H9 (cell line): ENCODE data around the gene FCN2. TPM values are rescaled to one million over a fixed set of nuclear protein-coding genes. Genes with fewer than 3 reads are reported as not detected.

ENCODE experiments used
- DNase-seq: peaks from one replicate; pipeline ENCODE4 v3.0.0-alpha.2; 2017
- H2AFZ ChIP-seq: one replicate; pipeline ENCODE4 v1.6.1; 2013; ENCODE audit warnings: mild to moderate bottlenecking, low read length, control low read depth, moderate library complexity
- H2AK5ac ChIP-seq: 2 replicates; pipeline ENCODE4 v1.6.1; 2013; ENCODE audit warnings: low read length, control low read depth, mixed read lengths; ENCODE audit not compliant: insufficient read length
- H2BK120ac ChIP-seq: one replicate; pipeline ENCODE4 v1.6.1; 2013; ENCODE audit warnings: low read depth, mild to moderate bottlenecking, low read length, control low read depth, inconsistent platforms; ENCODE audit not compliant: poor library complexity, severe bottlenecking
- H2BK12ac ChIP-seq: 2 replicates; pipeline ENCODE4 v1.6.1; 2013; ENCODE audit warnings: low read length, control low read depth, mixed read lengths, low read depth; ENCODE audit not compliant: insufficient read length
- H2BK15ac ChIP-seq: 2 replicates; pipeline ENCODE4 v1.6.1; 2013; ENCODE audit warnings: low read depth, low read length, control low read depth
- H2BK20ac ChIP-seq: one replicate; pipeline ENCODE4 v1.6.1; 2013; ENCODE audit warnings: low read depth, mild to moderate bottlenecking, low read length, control low read depth, inconsistent platforms; ENCODE audit not compliant: poor library complexity, severe bottlenecking
- H2BK5ac ChIP-seq: 2 replicates; pipeline ENCODE4 v1.6.1; 2013; ENCODE audit warnings: low read length, control low read depth, mixed read lengths; ENCODE audit not compliant: insufficient read length
- H3K14ac ChIP-seq: 2 replicates; pipeline ENCODE4 v1.6.1; 2013; ENCODE audit warnings: low read length, control low read depth; ENCODE audit not compliant: insufficient read depth
- H3K18ac ChIP-seq: 2 replicates; pipeline ENCODE4 v1.6.1; 2013; ENCODE audit warnings: low read depth, mild to moderate bottlenecking, mixed read lengths, low read length, control low read depth; ENCODE audit not compliant: insufficient read length
- H3K23ac ChIP-seq: 2 replicates; pipeline ENCODE4 v1.6.1; 2013; ENCODE audit warnings: low read length, control low read depth, mixed read lengths, low read depth; ENCODE audit not compliant: insufficient read length
- H3K23me2 ChIP-seq: 2 replicates; pipeline ENCODE4 v1.6.1; 2013; ENCODE audit warnings: low read depth, mild to moderate bottlenecking, mixed read lengths, low read length, control low read depth; ENCODE audit not compliant: insufficient read length, poor library complexity, severe bottlenecking
- H3K27ac ChIP-seq: 2 replicates; pipeline ENCODE4 v1.5.1; 2013; ENCODE audit warnings: low read length, control low read depth, mixed read lengths, low read depth; ENCODE audit not compliant: insufficient read length
- H3K27me3 ChIP-seq: 2 replicates; pipeline ENCODE4 v1.6.1; 2013; ENCODE audit warnings: low read length, control low read depth, inconsistent platforms; ENCODE audit not compliant: insufficient read depth
- H3K4ac ChIP-seq: 2 replicates; pipeline ENCODE4 v1.6.1; 2013; ENCODE audit warnings: low read depth, mild to moderate bottlenecking, control low read depth, inconsistent platforms, low read length, moderate library complexity
- H3K4me1 ChIP-seq: 2 replicates; pipeline ENCODE4 v1.6.1; 2013; ENCODE audit warnings: low read length, control low read depth, inconsistent platforms; ENCODE audit not compliant: insufficient read depth
- H3K4me2 ChIP-seq: 2 replicates; pipeline ENCODE4 v1.6.1; 2013; ENCODE audit warnings: low read length, control low read depth, mixed read lengths; ENCODE audit not compliant: insufficient read length, insufficient read depth
- H3K56ac ChIP-seq: 2 replicates; pipeline ENCODE4 v1.6.1; 2013; ENCODE audit warnings: low read depth, mild to moderate bottlenecking, mixed read lengths, low read length, control low read depth; ENCODE audit not compliant: insufficient read length
- H3K79me1 ChIP-seq: 2 replicates; pipeline ENCODE4 v1.6.1; 2013; ENCODE audit warnings: low read depth, mild to moderate bottlenecking, moderate library complexity, low read length, control low read depth, inconsistent platforms; ENCODE audit not compliant: insufficient read depth, poor library complexity, severe bottlenecking
- H3K79me2 ChIP-seq: 2 replicates; pipeline ENCODE4 v1.6.1; 2013; ENCODE audit warnings: low read length, control low read depth, inconsistent platforms; ENCODE audit not compliant: insufficient read depth
- H3K9ac ChIP-seq: 2 replicates; pipeline ENCODE4 v1.6.1; 2013; ENCODE audit warnings: low read length, control low read depth, mixed read lengths; ENCODE audit not compliant: insufficient read length; ENCODE audit errors: extremely low read depth
- H3K9me3 ChIP-seq: one replicate; pipeline ENCODE4 v1.6.1; 2013; ENCODE audit warnings: low read depth, low read length, inconsistent platforms; ENCODE audit not compliant: control insufficient read depth
- H3T11ph ChIP-seq: one replicate; pipeline ENCODE4 v1.6.1; 2013; ENCODE audit warnings: mild to moderate bottlenecking, low read length, control low read depth, inconsistent platforms
- H4K20me1 ChIP-seq: one replicate; pipeline ENCODE4 v1.6.1; 2013; ENCODE audit not compliant: control insufficient read depth, insufficient read length, insufficient read depth
- H4K5ac ChIP-seq: 2 replicates; pipeline ENCODE4 v1.6.1; 2013; ENCODE audit warnings: low read depth, mild to moderate bottlenecking, mixed read lengths, low read length, control low read depth; ENCODE audit not compliant: insufficient read length
- H4K8ac ChIP-seq: replicated peaks from 2 replicates; pipeline ENCODE4 v1.6.1; 2013; ENCODE audit warnings: low read length, control low read depth, mixed read lengths, low read depth; ENCODE audit not compliant: insufficient read length
- H4K91ac ChIP-seq: 2 replicates; pipeline ENCODE4 v1.6.1; 2013; ENCODE audit warnings: low read depth, mild to moderate bottlenecking, moderate library complexity, mixed read lengths, low read length, control low read depth; ENCODE audit not compliant: insufficient read length
- H3K27ac Mint-ChIP-seq, 3 experiments: 2 replicates in 2 of 3; 3 replicates in 1 of 3; pipeline ENCODE4 v1.8.0; 2020 to 2021; ENCODE audit warnings: mixed read lengths in 3 of 3, mild to moderate bottlenecking in 1 of 3, moderate library complexity in 1 of 3
- H3K27me3 Mint-ChIP-seq: 2 replicates; pipeline ENCODE4 v1.8.0; 2021; ENCODE audit warnings: low read depth, mild to moderate bottlenecking, moderate library complexity, mixed read lengths
- H3K36me3 Mint-ChIP-seq, 3 experiments: 2 replicates in 2 of 3; 3 replicates in 1 of 3; pipeline ENCODE4 v1.8.0; 2020 to 2021; ENCODE audit warnings: low read depth in 3 of 3, mixed read lengths in 3 of 3; ENCODE audit not compliant: insufficient read depth in 1 of 3
- H3K4me1 Mint-ChIP-seq, 2 experiments: 2 replicates each; pipeline ENCODE4 v1.8.0; 2020; ENCODE audit warnings: mixed read lengths in 2 of 2
- H3K4me3 Mint-ChIP-seq, 2 experiments: 2 replicates in 1 of 2; 3 replicates in 1 of 2; pipeline ENCODE4 v1.8.0; 2020 to 2021; ENCODE audit warnings: mild to moderate bottlenecking in 2 of 2, mixed read lengths in 2 of 2, moderate library complexity in 1 of 2
- H3K9me3 Mint-ChIP-seq, 2 experiments: 2 replicates in 1 of 2; 3 replicates in 1 of 2; pipeline ENCODE4 v1.8.0; 2020; ENCODE audit warnings: mild to moderate bottlenecking in 2 of 2, mixed read lengths in 2 of 2, moderate library complexity in 1 of 2
- CTCF ChIP-seq: fragments of 200-600 bp; sonication (generic); conservative IDR thresholded peaks from 3 replicates; pipeline ENCODE4 v1.8.0; 2021; ENCODE audit warnings: antibody characterized with exemption, mild to moderate bottlenecking
- WGBS: extraction: QIAGEN DNeasy Blood & Tissue Kit; methylation state at CpG from one replicate; pipeline ENCODE4 v1.1.7; 2013; ENCODE audit warnings: missing lambda C conversion rate, low lambda C conversion rate, mixed read lengths; ENCODE audit not compliant: insufficient read length; ENCODE audit errors: extremely low coverage; 5-methylcytosine and 5-hydroxymethylcytosine counted together
- total RNA-seq: library from RNA; stranded (reverse); gene quantifications from 2 replicates; pipeline ENCODE4 v1.2.1, GENCODE V29; 2021

The FCN2 gene
- total RNA-seq, 1 experiment from 2014 or later: not detected

GRCh38 chr9:134922066-134922931, 41.7 kb downstream of the FCN2 start:
- no peak for TF ChIP-seq CTCF
- H3K27me3 Mint-ChIP-seq: peaks cover 5% of the 10 kb centered on the region
- no peak overlapping the region for H3K18ac ChIP-seq
- no peak overlapping the region for H3K56ac ChIP-seq
- H2AFZ ChIP-seq: no peak overlapping the region
- no peaks in the 10 kb centered on the region for H3K79me2 ChIP-seq
- no peak overlapping the region for H2BK12ac ChIP-seq
- peaks cover 3 to 10% (median 4%) of the 10 kb centered on the region in 3 experiments; a peak in 5 of 7 replicates for H3K36me3 Mint-ChIP-seq
- no peak overlapping the region for H3K27ac ChIP-seq
- no peaks in the 10 kb centered on the region for H3K23me2 ChIP-seq
- no peak overlapping the region for H3K23ac ChIP-seq
- WGBS: no CpG with 5 or more reads among the region's 14 CpGs
- H3K4me3 Mint-ChIP-seq: no peak overlapping the region
- no peak for DNase-seq
- H4K5ac ChIP-seq: no peak overlapping the region
- H3K4me1 Mint-ChIP-seq: no peaks in the 10 kb centered on the region
- no peaks in the 10 kb centered on the region for H3K4me1 ChIP-seq
- no peaks in the 10 kb centered on the region for H3K9me3 ChIP-seq
- no peak overlapping the region; the same call in 1 of the 2 replicates for H3K14ac ChIP-seq
- no peak overlapping the region for H4K8ac ChIP-seq
- no peak overlapping the region for H2BK5ac ChIP-seq
- no peak overlapping the region for H2BK120ac ChIP-seq
- no peaks in the 10 kb centered on the region for H4K20me1 ChIP-seq
- no peaks in the 10 kb centered on the region for H3K79me1 ChIP-seq
- no peak overlapping the region for H2AK5ac ChIP-seq
- H3K9ac ChIP-seq: no peak overlapping the region
- no peak overlapping the region for H2BK15ac ChIP-seq
- no peak overlapping the region for H3K4me2 ChIP-seq
- H3T11ph ChIP-seq: no peak overlapping the region
- no peak overlapping the region for H3K27ac Mint-ChIP-seq
- no peak overlapping the region for H2BK20ac ChIP-seq
- no peak overlapping the region for H3K4ac ChIP-seq
- no peak overlapping the region for H4K91ac ChIP-seq
- peaks cover 4 to 11% of the 10 kb centered on the region in 2 experiments for H3K9me3 Mint-ChIP-seq
- no peaks in the 10 kb centered on the region for H3K27me3 ChIP-seq
